NT2/D1 (cell line): Measurements from ENCODE around the gene SPOCD1.
"Not testable (repeated sequence)": the region's sequence is repeated elsewhere in the genome, so short reads cannot be mapped to it uniquely, and the experiment has no call there.

Source experiments
- DNase-seq: peaks from one replicate; pipeline ENCODE4 v3.0.0-alpha.2; 2011; ENCODE audit warnings: low read depth, low spot score
- H3K27me3 ChIP-seq: 2 replicates; pipeline ENCODE4 v1.6.0; 2011; ENCODE audit warnings: mild to moderate bottlenecking; ENCODE audit not compliant: insufficient read length, insufficient read depth
- H3K36me3 ChIP-seq: 2 replicates; pipeline ENCODE4 v1.6.1; 2011; ENCODE audit warnings: mild to moderate bottlenecking, low read length, mixed read lengths; ENCODE audit not compliant: insufficient read depth, insufficient read length
- H3K4me1 ChIP-seq: 2 replicates; pipeline ENCODE4 v1.5.1; 2011; ENCODE audit not compliant: insufficient read depth, insufficient read length
- H3K4me3 ChIP-seq: 2 replicates; pipeline ENCODE4 v1.5.1; 2011; ENCODE audit warnings: low read depth; ENCODE audit not compliant: insufficient read length
- H3K9ac ChIP-seq: 2 replicates; pipeline ENCODE4 v1.6.0; 2011; ENCODE audit warnings: low read depth; ENCODE audit not compliant: insufficient read length
- H3K9me3 ChIP-seq: 2 replicates; pipeline ENCODE4 v1.5.1; 2011; ENCODE audit warnings: mild to moderate bottlenecking, low read length; ENCODE audit not compliant: insufficient read depth
- SUZ12 ChIP-seq: IDR thresholded peaks from 2 replicates; pipeline ENCODE4 v1.6.1; 2011; ENCODE audit not compliant: insufficient read length, insufficient read depth; ENCODE audit errors: extremely low read depth
- YY1 ChIP-seq: IDR thresholded peaks from 2 replicates; pipeline ENCODE4 v1.6.1; 2011; ENCODE audit not compliant: insufficient read length, insufficient read depth
- ZNF274 ChIP-seq: IDR thresholded peaks from 2 replicates; pipeline ENCODE4 v1.6.1; 2011; ENCODE audit warnings: mild to moderate bottlenecking, low read depth, low read length

SPOCD1 gene

GRCh38 chr1:31828341-31828740 lies 12.5 kb upstream of the SPOCD1 start:
- TF ChIP-seq SUZ12 (no peak), YY1 (no peak), ZNF274 (no peak)
- H3K4me3 ChIP-seq: no peak overlapping the region
- H3K36me3 ChIP-seq: no peaks in the 10 kb centered on the region
- no peak for DNase-seq
- no peak overlapping the region for H3K9ac ChIP-seq
- no peaks in the 10 kb centered on the region for H3K9me3 ChIP-seq
- peaks cover 16% of the 10 kb centered on the region for H3K4me1 ChIP-seq
- H3K27me3 ChIP-seq: no peaks in the 10 kb centered on the region

GRCh38 chr1:31823780-31824179 lies 8.0 kb upstream of the SPOCD1 start:
- no peak for DNase-seq
- no peak for TF ChIP-seq SUZ12
- TF ChIP-seq YY1: no peak
- TF ChIP-seq ZNF274: no peak
- no peaks in the 10 kb centered on the region for H3K27me3 ChIP-seq
- peaks cover 5% of the 10 kb centered on the region for H3K4me1 ChIP-seq
- H3K9ac ChIP-seq: no peak overlapping the region
- no peaks in the 10 kb centered on the region for H3K36me3 ChIP-seq
- H3K9me3 ChIP-seq: no peaks in the 10 kb centered on the region
- H3K4me3 ChIP-seq: no peak overlapping the region

- no peak for DNase-seq
- no peak for TF ChIP-seq YY1
- TF ChIP-seq ZNF274: no peak
- TF ChIP-seq SUZ12: no peak
- H3K4me3 ChIP-seq: no peak overlapping the region
- no peaks in the 10 kb centered on the region for H3K27me3 ChIP-seq
- no peaks in the 10 kb centered on the region for H3K9me3 ChIP-seq
- H3K4me1 ChIP-seq: peaks cover 5% of the 10 kb centered on the region
- no peaks in the 10 kb centered on the region for H3K36me3 ChIP-seq
- H3K9ac ChIP-seq: no peak overlapping the region
Observed at GRCh38 chr1:31822766-31823165, 6.9 kb upstream of the SPOCD1 start.

DNA sequence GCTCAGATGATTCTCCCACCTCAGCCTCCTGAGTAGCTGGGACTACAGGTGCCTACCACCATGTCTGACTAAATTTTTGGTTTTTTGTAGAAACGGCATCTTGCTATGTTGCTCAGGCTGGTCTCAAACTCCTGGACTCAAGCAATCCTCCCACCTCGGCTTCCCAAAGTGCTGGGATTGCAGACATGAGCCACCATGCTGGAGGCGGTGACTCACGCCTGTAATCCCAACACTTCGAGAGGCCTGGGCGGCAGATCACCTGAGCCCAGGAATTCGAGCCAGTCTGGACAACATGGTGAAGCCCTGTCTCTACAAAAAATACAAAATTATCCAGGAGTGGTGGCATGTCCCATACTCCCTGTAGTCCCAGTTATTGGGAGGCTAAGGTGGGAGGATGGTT lies 4.4 kb upstream of the SPOCD1 start:
- H3K4me1 ChIP-seq, H3K9ac ChIP-seq, DNase-seq, H3K4me3 ChIP-seq, H3K9me3 ChIP-seq, H3K27me3 ChIP-seq, H3K36me3 ChIP-seq: not testable (repeated sequence)

GRCh38 chr1:31818206-31818605 lies 2.4 kb upstream of the SPOCD1 start:
- H3K4me1 ChIP-seq: peaks cover 11% of the 10 kb centered on the region
- no peak for DNase-seq
- H3K36me3 ChIP-seq: no peaks in the 10 kb centered on the region
- H3K9me3 ChIP-seq: no peaks in the 10 kb centered on the region
- no peak for TF ChIP-seq YY1
- no peak for TF ChIP-seq ZNF274
- no peak for TF ChIP-seq SUZ12
- H3K27me3 ChIP-seq: no peaks in the 10 kb centered on the region
- no peak overlapping the region for H3K4me3 ChIP-seq
- H3K9ac ChIP-seq: no peak overlapping the region

DNA sequence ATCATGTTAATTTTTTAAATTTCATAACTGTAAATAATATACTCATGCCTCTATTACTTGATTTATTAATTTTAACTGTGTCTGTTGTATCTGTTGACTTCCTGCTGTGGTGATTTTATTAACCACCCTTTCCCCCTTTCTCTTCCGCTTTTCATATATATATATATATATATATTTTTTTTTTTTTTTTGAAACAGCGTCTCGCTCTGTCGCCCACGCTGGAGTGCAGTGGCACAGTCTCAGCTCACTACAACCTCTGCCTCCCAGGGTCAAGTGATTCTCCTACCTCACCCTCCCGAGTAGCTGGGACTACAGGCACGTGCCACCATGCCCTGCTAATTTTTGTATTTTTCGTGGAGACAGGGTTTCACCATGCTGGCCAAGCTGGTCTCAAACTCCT lies 1.1 kb upstream of the SPOCD1 start:
- DNase-seq, H3K9me3 ChIP-seq, H3K9ac ChIP-seq, H3K36me3 ChIP-seq, H3K4me3 ChIP-seq, H3K27me3 ChIP-seq: not testable (repeated sequence)
- H3K4me1 ChIP-seq: peaks cover 11% of the 10 kb centered on the region

DNA sequence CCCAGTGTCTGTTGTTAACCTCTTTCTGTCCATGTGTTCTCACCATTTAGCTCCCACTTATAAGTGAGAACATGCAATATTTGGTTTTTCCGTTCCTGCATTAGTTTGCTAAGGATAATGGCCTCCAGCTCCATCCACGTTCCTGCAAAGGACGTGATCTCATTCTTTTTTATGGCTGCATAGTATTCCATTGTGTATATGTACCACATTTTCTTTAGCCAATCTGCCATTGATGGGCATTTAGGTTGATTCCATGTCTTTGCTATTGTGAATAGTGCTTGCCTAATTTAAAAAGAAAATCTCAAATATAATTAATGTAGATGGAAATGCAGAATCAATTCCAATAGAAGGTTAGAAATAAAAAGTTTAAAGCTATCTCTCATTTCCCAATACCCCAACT lies 679 bp upstream of the SPOCD1 start:
- H3K9me3 ChIP-seq, H3K36me3 ChIP-seq, DNase-seq, H3K4me3 ChIP-seq, H3K9ac ChIP-seq, H3K27me3 ChIP-seq: not testable (repeated sequence)
- H3K4me1 ChIP-seq: peaks cover 11% of the 10 kb centered on the region

- Histone ChIP-seq H3K9ac (peak overlapping the region; percentile 42), H3K4me3 (peak overlapping the region; percentile 22), H3K4me1 (peaks cover 11% of the 10 kb centered on the region), H3K36me3 (no peaks in the 10 kb centered on the region), H3K9me3 (no peaks in the 10 kb centered on the region), H3K27me3 (no peaks in the 10 kb centered on the region)
- no peak for DNase-seq
- no peak for TF ChIP-seq SUZ12
- no peak for TF ChIP-seq ZNF274
- no peak for TF ChIP-seq YY1
Observed at GRCh38 chr1:31815307-31815645, 546 bp downstream of the SPOCD1 start.
